Bronchus fibroblast of lung (primary cell): ENCODE data around the gene NGB. TPM values are rescaled to one million over a fixed set of nuclear protein-coding genes. Genes with fewer than 3 reads are reported as not detected.

Experiments
- total RNA-seq: library from RNA; depleted of rRNA; stranded (reverse); fragments of >200 nt; gene quantifications from 2 replicates; pipeline ENCODE4 v1.2.3, GENCODE V29; 2015

Gene NGB
- not detected in 2 replicates for total RNA-seq

DNA sequence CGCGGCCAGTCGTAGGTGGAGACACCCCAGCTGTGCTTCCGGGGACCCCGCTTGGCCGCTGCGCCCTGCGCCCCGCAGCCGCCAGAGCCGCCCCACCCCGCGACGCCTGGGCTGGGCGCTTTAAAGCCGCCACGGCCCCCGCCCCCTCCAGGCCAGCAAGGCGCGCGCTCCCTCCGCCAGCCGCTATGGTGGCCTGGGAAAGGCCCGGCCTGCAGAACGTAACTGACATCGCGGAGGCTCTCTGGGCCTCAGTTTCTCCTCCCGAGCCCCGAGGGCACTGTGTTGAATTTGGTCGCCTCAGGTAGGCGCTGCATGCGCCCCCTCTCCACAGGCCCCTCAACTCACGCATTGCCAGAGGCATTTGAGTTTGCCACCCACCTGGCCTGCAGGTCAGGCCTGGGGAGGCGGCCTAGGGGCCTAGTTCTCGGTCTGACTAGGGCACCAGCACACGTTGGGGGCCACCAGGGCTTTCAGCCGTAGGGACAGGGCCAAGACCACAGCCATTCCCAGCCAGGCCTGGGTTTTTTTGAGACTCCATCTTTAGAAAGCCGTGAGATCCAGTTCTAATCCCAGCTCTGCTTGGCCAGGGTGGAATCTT, at the start of gene NGB:
Gene NGB, minus strand, starts transcription at position 94 of the 598 bp plus-strand sequence. CDS start 269 bp downstream, outside the sequence.

DNA sequence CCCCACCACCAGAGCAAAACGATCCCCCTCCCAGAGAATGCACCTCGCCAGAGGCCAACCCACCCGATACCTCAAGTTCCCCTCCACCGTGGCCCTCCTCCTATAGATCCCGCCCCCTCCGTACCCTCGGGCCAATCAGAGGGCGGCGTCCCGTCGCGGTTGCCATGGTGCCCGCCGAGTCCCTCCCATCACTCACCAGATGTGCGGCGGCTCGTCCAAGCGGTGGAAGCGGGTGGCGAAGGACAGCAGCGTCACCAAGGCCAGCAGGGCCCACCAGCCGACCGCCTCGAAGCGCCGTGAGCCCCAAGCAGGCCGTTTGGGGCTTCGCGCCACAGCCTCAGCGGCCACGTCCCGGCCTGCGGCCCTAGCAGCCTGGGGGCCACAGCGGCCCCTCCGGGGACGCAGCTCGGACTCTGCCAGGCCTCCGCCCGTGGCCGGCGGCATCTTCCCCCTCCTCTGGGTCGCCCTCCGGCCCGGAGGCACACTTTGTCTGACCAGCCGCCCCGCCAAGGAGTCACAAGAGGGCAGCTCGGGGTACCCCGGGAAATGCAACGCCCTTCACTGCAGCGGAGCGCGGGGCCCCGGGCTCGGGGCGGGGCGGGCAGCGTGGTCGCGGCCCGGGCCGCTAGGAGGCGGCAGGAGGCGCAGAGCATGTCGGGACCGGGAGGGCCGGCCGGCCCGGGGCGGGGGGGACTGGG, 49.4 kb upstream of the NGB start, which contains the start of gene POMT2:
Gene POMT2, minus strand, starts transcription at position 646 of the 698 bp plus-strand sequence. Its CDS starts 202 bp downstream, at position 444.

Other genes starting within 250 kb of the NGB start
- gene IRF2BPL, start 242.5 kb downstream of the NGB start, total RNA-seq = 28.6 and 29.9 TPM in 2 replicates
- 5.9 and 6.8 TPM in 2 replicates for gene CIPC, start 172.9 kb downstream of the NGB start, total RNA-seq
- gene ZDHHC22, start 129.4 kb downstream of the NGB start, total RNA-seq = not detected in 2 replicates
- not detected in 2 replicates for gene TMEM63C, start 89.4 kb downstream of the NGB start, total RNA-seq
- 10.3 and 13.1 TPM in 2 replicates for gene POMT2, start 49.7 kb upstream of the NGB start, total RNA-seq
- 31.8 and 34.8 TPM in 2 replicates for gene GSTZ1, start 49.8 kb upstream of the NGB start, total RNA-seq
- 3.9 and 5.0 TPM in 2 replicates for gene TMED8, start 105.9 kb upstream of the NGB start, total RNA-seq
- gene SAMD15, start 106.2 kb upstream of the NGB start, total RNA-seq = 0.45 and 1.0 TPM in 2 replicates
- gene NOXRED1, start 152.3 kb upstream of the NGB start, total RNA-seq = not detected in 2 replicates
- gene VIPAS39, start 186.4 kb upstream of the NGB start, total RNA-seq = 21.7 and 22.2 TPM in 2 replicates
- 123 and 136 TPM in 2 replicates for gene AHSA1, start 186.9 kb upstream of the NGB start, total RNA-seq
- 0.15 TPM in 1 of 2 replicates, not detected in the other for gene ISM2, start 227.6 kb upstream of the NGB start, total RNA-seq